GM13977 (cell line): ENCODE data around the gene VPS54.

Source experiments
- DNase-seq: peaks from one replicate; pipeline ENCODE4 v3.0.0; 2012; ENCODE audit warnings: low spot score
- CTCF ChIP-seq: IDR thresholded peaks from 2 replicates; pipeline ENCODE4 v1.5.1; 2012; ENCODE audit warnings: mild to moderate bottlenecking, control low read depth; ENCODE audit not compliant: insufficient read depth; ENCODE audit errors: extremely low read depth, missing control alignments
- in situ Hi-C: fragments of 300-500 bp; cut with MboI; formaldehyde crosslinking; loops from one replicate; pipeline ENCODE4 v1.12.0; 2022; ENCODE audit warnings: low sequenced_read_pairs, low pct_unique_long_range_greater_than_20kb, mixed read lengths, inconsistent platforms; ENCODE audit not compliant: unreplicated experiment

VPS54 gene

GRCh38 chr2:63888490-63889402, 130.5 kb downstream of the VPS54 start:
- in situ Hi-C loops: no loop called here
- peak; percentile 37 for DNase-seq
- TF ChIP-seq CTCF: peak; percentile 80

GRCh38 chr2:63888053-63888452, 131.2 kb downstream of the VPS54 start:
- no peak for TF ChIP-seq CTCF
- no peak for DNase-seq
- in situ Hi-C loops: no loop called here

- no peak for TF ChIP-seq CTCF
- DNase-seq: no peak
- in situ Hi-C loops: no loop called here
Observed at GRCh38 chr2:63886445-63886844, 132.8 kb downstream of the VPS54 start.

- no peak for TF ChIP-seq CTCF
- no peak for DNase-seq
- in situ Hi-C loops: no loop called here
Observed at GRCh38 chr2:63882395-63883105, 136.7 kb downstream of the VPS54 start.

GRCh38 chr2:63881205-63881604, 138.0 kb downstream of the VPS54 start:
- no peak for TF ChIP-seq CTCF
- no peak for DNase-seq
- in situ Hi-C loops: no loop called here

GRCh38 chr2:63880625-63881024, 138.6 kb downstream of the VPS54 start:
- in situ Hi-C loops: no loop called here
- TF ChIP-seq CTCF: no peak
- DNase-seq: no peak
